ENCODE results near the gene LIMD2. TPM values are rescaled to one million over a fixed set of nuclear protein-coding genes. Genes with fewer than 3 reads are reported as not detected.

Gene LIMD2
- total and polyA plus RNA-seq, 2 experiments from 2014 or later = 20.7 to 31.1 TPM

- H3K4me1 ChIP-seq (ENCODE audit: insufficient read depth) = peaks cover 24% of the 10 kb centered on the region
- peak; percentile 85 for DNase-seq (ENCODE audit: low spot score)
- H3K79me2 ChIP-seq = no peaks in the 10 kb centered on the region
- H3K36me3 ChIP-seq (replicated peaks; ENCODE audit: insufficient read depth, low read depth) = no peaks in the 10 kb centered on the region
- TF ChIP-seq EZH2 (IDR thresholded peaks at IDR 0.05; ENCODE audit: borderline replicate concordance) (no peak), EZH2phosphoT487 (IDR thresholded peaks at IDR 0.05; ENCODE audit: low read depth, severe bottlenecking, unreplicated experiment) (no peak)
- TF ChIP-seq, protein P1, sequence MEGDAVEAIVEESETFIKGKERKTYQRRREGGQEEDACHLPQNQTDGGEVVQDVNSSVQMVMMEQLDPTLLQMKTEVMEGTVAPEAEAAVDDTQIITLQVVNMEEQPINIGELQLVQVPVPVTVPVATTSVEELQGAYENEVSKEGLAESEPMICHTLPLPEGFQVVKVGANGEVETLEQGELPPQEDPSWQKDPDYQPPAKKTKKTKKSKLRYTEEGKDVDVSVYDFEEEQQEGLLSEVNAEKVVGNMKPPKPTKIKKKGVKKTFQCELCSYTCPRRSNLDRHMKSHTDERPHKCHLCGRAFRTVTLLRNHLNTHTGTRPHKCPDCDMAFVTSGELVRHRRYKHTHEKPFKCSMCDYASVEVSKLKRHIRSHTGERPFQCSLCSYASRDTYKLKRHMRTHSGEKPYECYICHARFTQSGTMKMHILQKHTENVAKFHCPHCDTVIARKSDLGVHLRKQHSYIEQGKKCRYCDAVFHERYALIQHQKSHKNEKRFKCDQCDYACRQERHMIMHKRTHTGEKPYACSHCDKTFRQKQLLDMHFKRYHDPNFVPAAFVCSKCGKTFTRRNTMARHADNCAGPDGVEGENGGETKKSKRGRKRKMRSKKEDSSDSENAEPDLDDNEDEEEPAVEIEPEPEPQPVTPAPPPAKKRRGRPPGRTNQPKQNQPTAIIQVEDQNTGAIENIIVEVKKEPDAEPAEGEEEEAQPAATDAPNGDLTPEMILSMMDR (IDR thresholded peaks at IDR 0.05; ENCODE audit: poor library complexity) = no peak
- peak overlapping the region; percentile 63 for H3K27ac ChIP-seq
- no peak overlapping the region for H3K4me3 ChIP-seq
- H3K9me3 ChIP-seq (ENCODE audit: low read depth) = no peaks in the 10 kb centered on the region
- H3K9me2 ChIP-seq (replicated peaks; ENCODE audit: insufficient read depth) = no peaks in the 10 kb centered on the region
- H2AFZ ChIP-seq = no peak overlapping the region
- no peaks in the 10 kb centered on the region for H4K20me1 ChIP-seq (ENCODE audit: insufficient read depth, poor library complexity, severe bottlenecking)
- WGBS (ENCODE audit: low lambda C conversion rate, missing lambda C conversion rate) = 58% methylated on average over 6 of the region's 6 CpGs
- no peaks in the 10 kb centered on the region for H3K27me3 ChIP-seq
- H3K4me2 ChIP-seq = peak overlapping the region; percentile 52
Observed at GRCh38 chr17:63675607-63676546, 24.0 kb downstream of the LIMD2 start.

DNA sequence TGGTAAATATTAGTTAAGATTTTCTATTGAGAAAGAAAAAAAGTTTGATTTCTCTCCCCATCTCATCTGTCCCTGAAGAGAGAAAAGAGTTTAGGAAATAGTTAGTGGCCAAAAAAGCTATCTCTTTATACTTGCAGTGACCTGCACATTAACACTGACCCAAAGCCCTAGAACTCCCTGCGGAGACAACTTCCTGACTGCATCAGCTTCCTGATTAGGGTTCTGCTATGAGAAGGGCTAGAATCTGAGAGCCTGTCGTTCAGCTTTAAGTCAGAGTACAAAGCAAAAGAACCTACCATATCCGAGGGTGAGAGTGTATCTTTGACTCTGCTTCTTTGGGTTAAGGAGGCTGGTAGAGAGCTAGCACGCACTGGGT is 24.7 kb downstream of the LIMD2 start:
- Histone ChIP-seq H3K9me2 (replicated peaks; ENCODE audit: insufficient read depth) (no peaks in the 10 kb centered on the region), H3K4me1 (ENCODE audit: insufficient read depth) (peaks cover 24% of the 10 kb centered on the region), H4K20me1 (ENCODE audit: insufficient read depth, poor library complexity, severe bottlenecking) (no peaks in the 10 kb centered on the region), H3K9me3 (ENCODE audit: low read depth) (no peaks in the 10 kb centered on the region), H3K27me3 (no peaks in the 10 kb centered on the region), H3K4me2 (peak overlapping the region; percentile 52), H3K79me2 (no peaks in the 10 kb centered on the region), H3K36me3 (replicated peaks; ENCODE audit: insufficient read depth, low read depth) (no peaks in the 10 kb centered on the region), H3K27ac (peak overlapping the region; percentile 63), H3K4me3 (no peak overlapping the region), H2AFZ (no peak overlapping the region)
- DNase-seq (ENCODE audit: low spot score) = no peak
- 49% methylated on average over 4 of the region's 4 CpGs for WGBS (ENCODE audit: low lambda C conversion rate, missing lambda C conversion rate)
- TF ChIP-seq EZH2phosphoT487 (IDR thresholded peaks at IDR 0.05; ENCODE audit: low read depth, severe bottlenecking, unreplicated experiment) = no peak
- TF ChIP-seq, protein P1 (IDR thresholded peaks at IDR 0.05; ENCODE audit: poor library complexity) = no peak
- no peak for TF ChIP-seq EZH2 (IDR thresholded peaks at IDR 0.05; ENCODE audit: borderline replicate concordance)

DNA sequence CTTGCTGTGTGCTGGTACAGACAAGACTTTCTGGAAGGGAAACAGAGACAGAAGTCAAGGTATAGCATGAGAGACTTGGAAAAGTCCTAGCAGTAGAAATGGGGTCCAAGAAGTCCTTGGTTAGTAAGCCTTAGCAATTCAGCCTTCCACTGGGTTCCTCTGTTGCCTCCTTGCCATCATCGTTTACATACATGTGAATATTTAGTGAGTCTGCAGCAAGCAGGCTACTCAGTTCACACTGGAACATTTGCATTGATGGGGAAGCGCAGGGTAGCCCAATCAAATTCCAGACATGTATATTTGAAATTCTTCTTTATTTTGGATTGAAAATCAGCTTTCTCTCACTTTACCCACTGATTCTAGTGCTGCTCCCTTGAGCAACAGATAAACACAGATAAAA is 27.1 kb downstream of the LIMD2 start:
- Histone ChIP-seq H3K27ac (no peak overlapping the region), H3K4me3 (no peak overlapping the region), H3K36me3 (replicated peaks; ENCODE audit: insufficient read depth, low read depth) (no peaks in the 10 kb centered on the region), H3K27me3 (no peaks in the 10 kb centered on the region), H3K4me2 (no peak overlapping the region), H3K9me2 (replicated peaks; ENCODE audit: insufficient read depth) (no peaks in the 10 kb centered on the region), H2AFZ (no peak overlapping the region), H3K9me3 (ENCODE audit: low read depth) (no peaks in the 10 kb centered on the region), H3K4me1 (ENCODE audit: insufficient read depth) (peaks cover 24% of the 10 kb centered on the region), H4K20me1 (ENCODE audit: insufficient read depth, poor library complexity, severe bottlenecking) (no peaks in the 10 kb centered on the region), H3K79me2 (no peaks in the 10 kb centered on the region)
- 93% methylated on average over 2 of the region's 2 CpGs for WGBS (ENCODE audit: low lambda C conversion rate, missing lambda C conversion rate)
- DNase-seq (ENCODE audit: low spot score) = no peak
- TF ChIP-seq EZH2phosphoT487 (IDR thresholded peaks at IDR 0.05; ENCODE audit: low read depth, severe bottlenecking, unreplicated experiment) (no peak), EZH2 (IDR thresholded peaks at IDR 0.05; ENCODE audit: borderline replicate concordance) (no peak)
- TF ChIP-seq, protein P1 (IDR thresholded peaks at IDR 0.05; ENCODE audit: poor library complexity) = no peak

Data from hepatocyte (in vitro differentiated cells).